ENCODE data around the gene NCOA1. TPM values are rescaled to one million over a fixed set of nuclear protein-coding genes. Genes with fewer than 3 reads are reported as not detected.

NCOA1 gene
- total RNA-seq, 2 donors from 2014 or later, result 34.9 to 58.3 TPM

DNA sequence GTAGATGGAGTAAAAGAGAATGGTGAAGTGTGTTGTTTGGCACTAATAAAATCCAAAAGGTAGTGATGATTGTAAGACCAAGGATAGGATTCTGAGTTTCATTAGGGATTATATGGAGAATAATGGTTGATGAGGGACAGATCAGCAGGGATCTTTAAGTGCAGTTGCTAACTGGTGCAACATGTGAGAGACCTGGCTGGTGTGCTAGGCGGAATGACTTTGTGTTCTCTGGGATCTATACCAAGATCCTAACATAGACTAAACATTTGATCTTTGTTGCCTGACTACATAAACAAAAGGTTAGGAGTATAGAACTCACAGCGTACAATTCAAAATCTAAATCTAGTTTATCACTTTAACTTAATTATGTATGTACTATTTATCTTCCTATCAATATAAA lies 166.8 kb downstream of the NCOA1 start:
- H3K4me1 ChIP-seq (ENCODE audit: control insufficient read depth in 1 of 2, low read depth in 2 of 2), result peaks cover 0 to 2% of the 10 kb centered on the region in 2 donors
- no peaks in the 10 kb centered on the region for H3K9me3 ChIP-seq
- TF ChIP-seq, protein P1, sequence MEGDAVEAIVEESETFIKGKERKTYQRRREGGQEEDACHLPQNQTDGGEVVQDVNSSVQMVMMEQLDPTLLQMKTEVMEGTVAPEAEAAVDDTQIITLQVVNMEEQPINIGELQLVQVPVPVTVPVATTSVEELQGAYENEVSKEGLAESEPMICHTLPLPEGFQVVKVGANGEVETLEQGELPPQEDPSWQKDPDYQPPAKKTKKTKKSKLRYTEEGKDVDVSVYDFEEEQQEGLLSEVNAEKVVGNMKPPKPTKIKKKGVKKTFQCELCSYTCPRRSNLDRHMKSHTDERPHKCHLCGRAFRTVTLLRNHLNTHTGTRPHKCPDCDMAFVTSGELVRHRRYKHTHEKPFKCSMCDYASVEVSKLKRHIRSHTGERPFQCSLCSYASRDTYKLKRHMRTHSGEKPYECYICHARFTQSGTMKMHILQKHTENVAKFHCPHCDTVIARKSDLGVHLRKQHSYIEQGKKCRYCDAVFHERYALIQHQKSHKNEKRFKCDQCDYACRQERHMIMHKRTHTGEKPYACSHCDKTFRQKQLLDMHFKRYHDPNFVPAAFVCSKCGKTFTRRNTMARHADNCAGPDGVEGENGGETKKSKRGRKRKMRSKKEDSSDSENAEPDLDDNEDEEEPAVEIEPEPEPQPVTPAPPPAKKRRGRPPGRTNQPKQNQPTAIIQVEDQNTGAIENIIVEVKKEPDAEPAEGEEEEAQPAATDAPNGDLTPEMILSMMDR (IDR thresholded peaks at IDR 0.05), result no peak
- no peaks in the 10 kb centered on the region for H3K27me3 ChIP-seq (replicated peaks; ENCODE audit: insufficient read depth)
- H3K27ac ChIP-seq, result no peak overlapping the region
- ATAC-seq (ENCODE audit: insufficient number of reproducible peaks, low FRiP score, low read depth) (no peak), DNase-seq (ENCODE audit: low spot score) (no peak)
- no peak overlapping the region for H3K4me3 ChIP-seq
- no peaks in the 10 kb centered on the region for H3K36me3 ChIP-seq

DNA sequence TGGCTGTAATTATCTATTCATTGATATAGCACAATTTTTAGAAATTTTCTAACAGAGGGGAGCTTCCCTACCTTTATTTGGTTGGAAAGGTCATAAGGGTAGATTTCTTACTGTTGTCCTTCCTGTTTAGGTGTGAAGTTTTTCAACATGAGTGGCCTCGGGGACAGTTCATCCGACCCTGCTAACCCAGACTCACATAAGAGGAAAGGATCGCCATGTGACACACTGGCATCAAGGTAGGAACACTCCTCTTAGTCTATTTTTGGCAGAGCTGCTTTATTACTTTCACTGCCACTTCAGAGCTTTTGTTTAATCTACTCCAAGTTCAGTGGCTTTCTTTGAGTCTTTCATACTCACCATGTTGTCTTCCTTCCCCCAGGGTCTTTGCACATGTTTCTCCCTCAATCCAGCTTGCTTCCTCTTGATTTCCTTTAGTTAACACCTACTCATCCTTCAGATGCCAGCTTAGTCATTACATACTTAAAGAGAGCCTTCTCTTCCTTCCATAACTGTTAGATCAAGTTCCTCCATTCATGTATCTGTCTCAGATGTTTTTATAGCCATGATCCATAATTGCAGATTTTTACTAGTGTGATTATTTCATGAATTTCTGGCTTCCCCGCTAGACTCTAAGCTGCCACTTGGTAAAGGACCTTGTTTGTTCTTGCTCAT lies 167.6 kb downstream of the NCOA1 start:
- no peak overlapping the region for H3K27ac ChIP-seq
- DNase-seq (ENCODE audit: low spot score), result no peak
- H3K4me3 ChIP-seq, result no peak overlapping the region
- TF ChIP-seq, protein P1 (IDR thresholded peaks at IDR 0.05), result no peak
- H3K27me3 ChIP-seq (replicated peaks; ENCODE audit: insufficient read depth), result no peaks in the 10 kb centered on the region
- no peaks in the 10 kb centered on the region for H3K36me3 ChIP-seq
- no peaks in the 10 kb centered on the region for H3K9me3 ChIP-seq
- no peak for ATAC-seq (ENCODE audit: insufficient number of reproducible peaks, low FRiP score, low read depth)
- H3K4me1 ChIP-seq (ENCODE audit: control insufficient read depth in 1 of 2, low read depth in 2 of 2), result no peaks in the 10 kb centered on the region

DNA sequence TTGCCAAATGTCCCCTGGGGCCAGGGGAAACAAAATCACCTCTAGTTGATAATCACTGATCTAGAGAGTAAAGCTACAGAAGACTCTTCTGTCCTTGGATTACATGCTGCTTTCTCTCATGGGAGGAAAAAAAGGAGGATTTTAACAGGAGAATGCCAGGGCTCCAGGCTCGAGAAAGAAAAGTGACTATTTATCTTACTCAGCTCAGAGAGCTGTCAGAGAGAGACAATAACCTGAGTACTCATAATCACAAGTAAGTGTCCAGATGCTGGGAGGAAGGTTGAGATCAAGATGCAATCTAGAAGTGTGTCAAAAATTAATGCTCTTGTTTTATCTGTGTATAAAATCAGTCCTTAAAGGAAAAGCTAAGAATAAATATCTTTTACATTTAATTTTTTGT lies 168.8 kb downstream of the NCOA1 start:
- Histone ChIP-seq H3K27ac (no peak overlapping the region), H3K36me3 (no peaks in the 10 kb centered on the region), H3K27me3 (replicated peaks; ENCODE audit: insufficient read depth) (no peaks in the 10 kb centered on the region), H3K9me3 (no peaks in the 10 kb centered on the region), H3K4me3 (no peak overlapping the region), H3K4me1 (ENCODE audit: control insufficient read depth in 1 of 2, low read depth in 2 of 2) (no peaks in the 10 kb centered on the region)
- DNase-seq (ENCODE audit: low spot score), result no peak
- no peak for ATAC-seq (ENCODE audit: insufficient number of reproducible peaks, low FRiP score, low read depth)
- TF ChIP-seq, protein P1 (IDR thresholded peaks at IDR 0.05), result no peak

DNA sequence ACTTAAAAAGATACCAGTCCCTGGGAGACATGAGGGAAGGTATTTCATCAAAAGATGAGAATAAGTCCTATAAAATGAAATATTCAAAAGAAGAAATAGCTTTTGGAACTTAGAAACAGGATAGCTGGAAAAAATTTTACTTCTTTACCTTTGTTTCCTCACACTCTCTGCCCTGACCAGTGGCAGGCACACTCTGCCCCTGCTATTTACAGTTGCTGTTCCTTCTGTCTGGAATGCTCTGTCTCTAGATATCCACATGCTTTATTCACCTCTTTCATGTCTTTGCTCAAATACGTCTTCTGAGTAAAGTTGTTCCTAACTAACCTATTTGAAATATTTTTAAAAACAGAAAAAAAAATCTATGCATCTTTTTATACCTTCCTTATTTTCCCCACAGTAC lies 176.5 kb downstream of the NCOA1 start:
- Histone ChIP-seq H3K36me3 (peaks cover 5% of the 10 kb centered on the region), H3K27me3 (replicated peaks; ENCODE audit: insufficient read depth) (no peaks in the 10 kb centered on the region), H3K4me1 (ENCODE audit: control insufficient read depth in 1 of 2, low read depth in 2 of 2) (no peaks in the 10 kb centered on the region), H3K27ac (no peak overlapping the region), H3K9me3 (no peaks in the 10 kb centered on the region), H3K4me3 (no peak overlapping the region)
- ATAC-seq (ENCODE audit: insufficient number of reproducible peaks, low FRiP score, low read depth), result no peak
- no peak for DNase-seq (ENCODE audit: low spot score)
- TF ChIP-seq, protein P1 (IDR thresholded peaks at IDR 0.05), result no peak

DNA sequence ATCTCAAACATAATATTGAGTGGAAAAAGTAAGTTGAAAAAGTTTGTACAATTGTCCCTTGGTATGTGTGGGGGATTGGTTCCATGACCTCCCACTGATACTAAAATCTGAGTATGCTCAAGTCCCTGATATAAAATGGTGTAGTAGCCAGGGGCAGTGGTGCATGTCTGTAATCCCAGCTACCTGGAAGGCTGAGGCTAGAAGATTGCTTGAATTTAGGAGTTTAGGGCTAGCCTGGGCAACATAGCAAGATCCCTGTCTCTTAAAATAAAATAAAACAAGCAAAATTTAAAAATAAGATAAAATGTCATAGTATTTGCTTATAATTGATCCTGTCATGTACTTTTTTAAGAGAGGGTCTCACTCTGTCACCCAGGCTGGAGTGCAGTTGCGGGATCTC lies 180.2 kb downstream of the NCOA1 start:
- peaks cover 7% of the 10 kb centered on the region for H3K36me3 ChIP-seq
- H3K27ac ChIP-seq, result no peak overlapping the region
- no peaks in the 10 kb centered on the region for H3K9me3 ChIP-seq
- no peaks in the 10 kb centered on the region for H3K27me3 ChIP-seq (replicated peaks; ENCODE audit: insufficient read depth)
- H3K4me3 ChIP-seq, result no peak overlapping the region
- ATAC-seq (ENCODE audit: insufficient number of reproducible peaks, low FRiP score, low read depth), result no peak
- H3K4me1 ChIP-seq (ENCODE audit: control insufficient read depth in 1 of 2, low read depth in 2 of 2), result no peaks in the 10 kb centered on the region
- no peak for DNase-seq (ENCODE audit: low spot score)
- TF ChIP-seq, protein P1 (IDR thresholded peaks at IDR 0.05), result no peak
